Measurements from ENCODE around the gene BCAM. TPM values are rescaled to one million over a fixed set of nuclear protein-coding genes. Genes with fewer than 3 reads are reported as not detected.

BCAM gene
- total and polyA plus RNA-seq, 2 donors (not counting 3 experiments of a cell fraction or from before 2014, with no cell fraction given) = 23.9 to 28.5 TPM

DNA sequence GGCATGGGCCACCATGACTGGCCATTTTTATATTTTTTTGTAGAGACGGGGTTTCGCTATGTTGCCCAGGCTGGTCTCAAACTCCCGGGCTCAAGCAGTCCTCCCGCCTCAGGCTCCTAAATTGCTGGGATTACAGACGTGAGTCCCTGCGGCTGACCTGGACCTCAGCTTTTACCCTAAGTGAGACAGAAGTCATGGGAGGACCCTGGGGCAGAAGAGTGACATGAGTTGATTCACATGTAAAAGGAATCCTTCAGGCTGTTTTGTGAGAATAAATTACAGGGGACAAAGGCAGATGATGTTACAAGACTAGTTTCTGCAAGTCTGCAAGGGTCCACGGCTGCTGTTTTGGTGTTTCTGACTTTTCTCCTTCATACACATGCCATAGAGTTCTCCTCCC, 2.6 kb upstream of the BCAM start:
- ChIA-PET POLR2A (interaction anchor here (1.0 kb wide), 1 partner anchor 42 kb away, joined by 6 read pairs; no protein-coding TSS in a partner anchor), CTCF (interaction anchor here (0.6 to 4.2 kb wide), 9 partner anchors 14 to 235 kb away, joined by 3 to 57 read pairs (median 11); no protein-coding TSS in a partner anchor)
- Histone ChIP-seq H3K4me2 (ENCODE audit: insufficient read depth, low read length) (no peak overlapping the region), H3K4me1 (ENCODE audit: control insufficient read depth, extremely low read depth, insufficient read depth, low read length) (peaks cover 16% of the 10 kb centered on the region), H3K27ac (ENCODE audit: insufficient read depth, low read depth, low read length) (no peak overlapping the region), H3K36me3 (ENCODE audit: control insufficient read depth in 2 of 2, extremely low read depth in 1 of 2, insufficient read depth in 2 of 2, low read length in 2 of 2) (peaks cover 0 to under 1% of the 10 kb centered on the region in 2 experiments), H3K4me3 (replicated peaks in 1 of 3; ENCODE audit: insufficient read depth in 1 of 3, low read depth in 1 of 3, low read length in 3 of 3) (no peak overlapping the region), H3K79me2 (ENCODE audit: control insufficient read depth, insufficient read depth, low read length) (no peaks in the 10 kb centered on the region), H3K9me1 (replicated peaks; ENCODE audit: control insufficient read depth, extremely low read depth, insufficient read depth, low read length) (no peaks in the 10 kb centered on the region), H3K9me3 (replicated peaks; ENCODE audit: control insufficient read depth, insufficient read depth, low read length) (no peaks in the 10 kb centered on the region), H4K20me1 (replicated peaks; ENCODE audit: control insufficient read depth, extremely low read depth, insufficient read depth, low read length) (no peaks in the 10 kb centered on the region), H3K9ac (replicated peaks; ENCODE audit: extremely low read depth, insufficient read depth, low read length) (no peak overlapping the region), H2AFZ (ENCODE audit: low read depth, low read length) (no peak overlapping the region), H3K27me3 (ENCODE audit: control insufficient read depth in 2 of 2, insufficient read depth in 2 of 2, low read length in 2 of 2) (no peaks in the 10 kb centered on the region)
- TF ChIP-seq GATA2 (IDR thresholded peaks at IDR 0.05; ENCODE audit: insufficient read depth, insufficient read length, low read depth, low read length) (no peak), JUN (IDR thresholded peaks at IDR 0.05; ENCODE audit: borderline replicate concordance, insufficient read depth, insufficient read length, low read depth) (no peak), POLR2AphosphoS5 (IDR thresholded peaks at IDR 0.05; ENCODE audit: insufficient read depth, low read depth, low read length) (no peak), EZH2 (IDR thresholded peaks at IDR 0.05; ENCODE audit: borderline replicate concordance, low read depth, low read length, severe bottlenecking) (no peak), MYC (IDR thresholded peaks at IDR 0.05; ENCODE audit: low read depth, low read length) (no peak), POLR2A (IDR thresholded peaks at IDR 0.05; ENCODE audit: low read depth, low read length) (no peak), FOS (IDR thresholded peaks at IDR 0.05; ENCODE audit: borderline replicate concordance, insufficient read depth, low read length) (no peak)
- TF ChIP-seq, protein P1, sequence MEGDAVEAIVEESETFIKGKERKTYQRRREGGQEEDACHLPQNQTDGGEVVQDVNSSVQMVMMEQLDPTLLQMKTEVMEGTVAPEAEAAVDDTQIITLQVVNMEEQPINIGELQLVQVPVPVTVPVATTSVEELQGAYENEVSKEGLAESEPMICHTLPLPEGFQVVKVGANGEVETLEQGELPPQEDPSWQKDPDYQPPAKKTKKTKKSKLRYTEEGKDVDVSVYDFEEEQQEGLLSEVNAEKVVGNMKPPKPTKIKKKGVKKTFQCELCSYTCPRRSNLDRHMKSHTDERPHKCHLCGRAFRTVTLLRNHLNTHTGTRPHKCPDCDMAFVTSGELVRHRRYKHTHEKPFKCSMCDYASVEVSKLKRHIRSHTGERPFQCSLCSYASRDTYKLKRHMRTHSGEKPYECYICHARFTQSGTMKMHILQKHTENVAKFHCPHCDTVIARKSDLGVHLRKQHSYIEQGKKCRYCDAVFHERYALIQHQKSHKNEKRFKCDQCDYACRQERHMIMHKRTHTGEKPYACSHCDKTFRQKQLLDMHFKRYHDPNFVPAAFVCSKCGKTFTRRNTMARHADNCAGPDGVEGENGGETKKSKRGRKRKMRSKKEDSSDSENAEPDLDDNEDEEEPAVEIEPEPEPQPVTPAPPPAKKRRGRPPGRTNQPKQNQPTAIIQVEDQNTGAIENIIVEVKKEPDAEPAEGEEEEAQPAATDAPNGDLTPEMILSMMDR (IDR thresholded peaks at IDR 0.05; ENCODE audit: extremely low read depth in 1 of 2, insufficient read depth in 1 of 2, low read depth in 1 of 2, low read length in 2 of 2) = no peak
- TF ChIP-seq, protein P2, sequence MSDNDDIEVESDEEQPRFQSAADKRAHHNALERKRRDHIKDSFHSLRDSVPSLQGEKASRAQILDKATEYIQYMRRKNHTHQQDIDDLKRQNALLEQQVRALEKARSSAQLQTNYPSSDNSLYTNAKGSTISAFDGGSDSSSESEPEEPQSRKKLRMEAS (IDR thresholded peaks at IDR 0.05; ENCODE audit: insufficient read depth, insufficient read length) = no peak
- intact Hi-C loops (cut with micrococcal nuclease) (loop anchor here (10.0 kb wide), 1 partner anchor 149 kb away; the partner anchor contains the start of gene CLPTM1), dilution Hi-C loops (cut with MboI; ENCODE audit: extremely low pct_ligation_motif_present, low sequenced_read_pairs) (no loop called here)
- DNase-seq (ENCODE audit: low read depth, low spot score) (no peak), FAIRE-seq (no peak)
- no TSS peak for BruUV-seq (replicated peaks)

All from endothelial cell of umbilical vein (primary cell).